GM19035 (cell line): ENCODE results near the gene ZNF681.
"Not testable (repeated sequence)": the region's sequence is repeated elsewhere in the genome, so short reads cannot be mapped to it uniquely, and the experiment has no call there.

ENCODE experiments used
- ATAC-seq: cut with Tn5 transposase; IDR thresholded peaks from one replicate; pipeline ENCODE4 v1.9.1; 2021; ENCODE audit not compliant: unreplicated experiment

Gene ZNF681

GRCh38 chr19:23698711-23699520, 59.8 kb downstream of the ZNF681 start:
- ATAC-seq, result no peak

GRCh38 chr19:23692937-23693336, 65.8 kb downstream of the ZNF681 start:
- ATAC-seq, result not testable (repeated sequence)
